ENCODE results near the gene YARS1. TPM values are rescaled to one million over a fixed set of nuclear protein-coding genes. Genes with fewer than 3 reads are reported as not detected.

Gene YARS1
- total and polyA plus RNA-seq, 2 of the 13 experiments (the other 11 are each of a cell fraction or from before 2014, with no cell fraction given) = 50.1 to 113 TPM

DNA sequence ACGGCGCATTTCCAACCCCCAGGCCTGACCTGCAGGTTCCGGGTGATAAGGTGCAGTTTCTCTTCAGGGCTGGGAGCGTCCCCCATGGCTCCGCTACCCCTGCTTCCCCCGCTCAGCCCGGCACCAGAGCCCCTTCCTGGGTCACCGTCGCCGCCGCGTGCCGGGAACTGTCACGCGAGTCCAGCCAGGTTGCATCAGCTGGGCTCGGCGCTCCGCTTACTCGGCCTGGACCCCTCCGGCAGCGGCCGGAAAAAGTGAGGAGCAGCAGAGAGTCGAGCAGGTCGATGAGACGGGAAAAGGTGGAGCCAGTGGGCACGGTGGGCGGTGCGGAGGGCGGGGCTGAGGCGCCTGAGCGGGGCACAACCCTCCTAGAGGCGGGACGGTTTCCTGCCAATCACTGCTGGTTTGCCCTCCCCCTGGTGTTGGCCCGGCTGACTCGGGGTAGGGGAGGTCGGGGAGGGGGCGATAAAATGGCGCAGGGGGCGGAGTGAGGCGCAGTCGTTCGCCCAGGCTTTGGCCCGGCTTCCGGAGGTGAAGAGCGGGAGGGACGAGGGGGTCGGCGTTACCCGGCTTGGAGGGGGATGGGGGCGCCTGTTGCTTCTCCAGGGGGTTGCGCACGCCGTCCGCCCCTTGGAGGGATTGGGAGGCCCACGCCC, at the start of gene YARS1, which contains the start of gene S100PBP (continued):
- TF ChIP-seq ZNF138 (CRISPR knock-in tag; IDR thresholded peaks at IDR 0.05; ENCODE audit: low read depth) (peak; percentile 88), REXO4 (CRISPR knock-in tag; IDR thresholded peaks at IDR 0.05; ENCODE audit: borderline replicate concordance) (no peak), ZNF747 (CRISPR knock-in tag; IDR thresholded peaks at IDR 0.05; ENCODE audit: borderline replicate concordance) (no peak; the same call in 1 of the 2 replicates), MAF1 (CRISPR knock-in tag; IDR thresholded peaks at IDR 0.05; ENCODE audit: borderline replicate concordance) (peak; percentile 92; the same call in 1 of the 2 replicates), ZNF543 (CRISPR knock-in tag; IDR thresholded peaks at IDR 0.05) (peak; percentile 81), EHMT2 (IDR thresholded peaks at IDR 0.05; ENCODE audit: borderline replicate concordance, low read depth, low read length) (no peak), ZFP62 (CRISPR knock-in tag; IDR thresholded peaks at IDR 0.05) (no peak), RXRB (CRISPR knock-in tag; IDR thresholded peaks at IDR 0.05; ENCODE audit: borderline replicate concordance) (peak; percentile 76), KDM3A (CRISPR knock-in tag; IDR thresholded peaks at IDR 0.05; ENCODE audit: low read depth) (peak; percentile 94), SRF (IDR thresholded peaks at IDR 0.05; ENCODE audit: low read depth, low read length) (peak; percentile 98), ZNF235 (CRISPR knock-in tag; IDR thresholded peaks at IDR 0.05; ENCODE audit: borderline replicate concordance) (no peak), HCFC1 (IDR thresholded peaks at IDR 0.05; ENCODE audit: low read depth, low read length) (peak; percentile 79), KMT2A (CRISPR knock-in tag; IDR thresholded peaks at IDR 0.05) (peak; percentile 99), SP1 (IDR thresholded peaks at IDR 0.05) (no peak), SP1 (CRISPR knock-in tag; IDR thresholded peaks at IDR 0.05) (peak; percentile 90), MAFG (CRISPR knock-in tag; IDR thresholded peaks at IDR 0.05) (no peak), ZNF20 (CRISPR knock-in tag; IDR thresholded peaks at IDR 0.05) (no peak), ERF (CRISPR knock-in tag; IDR thresholded peaks at IDR 0.05) (peak; percentile 93), ZZZ3 (CRISPR knock-in tag; IDR thresholded peaks at IDR 0.05; ENCODE audit: borderline replicate concordance) (peak; percentile 92), ZNF883 (CRISPR knock-in tag; IDR thresholded peaks at IDR 0.05; ENCODE audit: not compliant biosample characterization) (peak; percentile 85)
- TF ChIP-seq, protein P1, sequence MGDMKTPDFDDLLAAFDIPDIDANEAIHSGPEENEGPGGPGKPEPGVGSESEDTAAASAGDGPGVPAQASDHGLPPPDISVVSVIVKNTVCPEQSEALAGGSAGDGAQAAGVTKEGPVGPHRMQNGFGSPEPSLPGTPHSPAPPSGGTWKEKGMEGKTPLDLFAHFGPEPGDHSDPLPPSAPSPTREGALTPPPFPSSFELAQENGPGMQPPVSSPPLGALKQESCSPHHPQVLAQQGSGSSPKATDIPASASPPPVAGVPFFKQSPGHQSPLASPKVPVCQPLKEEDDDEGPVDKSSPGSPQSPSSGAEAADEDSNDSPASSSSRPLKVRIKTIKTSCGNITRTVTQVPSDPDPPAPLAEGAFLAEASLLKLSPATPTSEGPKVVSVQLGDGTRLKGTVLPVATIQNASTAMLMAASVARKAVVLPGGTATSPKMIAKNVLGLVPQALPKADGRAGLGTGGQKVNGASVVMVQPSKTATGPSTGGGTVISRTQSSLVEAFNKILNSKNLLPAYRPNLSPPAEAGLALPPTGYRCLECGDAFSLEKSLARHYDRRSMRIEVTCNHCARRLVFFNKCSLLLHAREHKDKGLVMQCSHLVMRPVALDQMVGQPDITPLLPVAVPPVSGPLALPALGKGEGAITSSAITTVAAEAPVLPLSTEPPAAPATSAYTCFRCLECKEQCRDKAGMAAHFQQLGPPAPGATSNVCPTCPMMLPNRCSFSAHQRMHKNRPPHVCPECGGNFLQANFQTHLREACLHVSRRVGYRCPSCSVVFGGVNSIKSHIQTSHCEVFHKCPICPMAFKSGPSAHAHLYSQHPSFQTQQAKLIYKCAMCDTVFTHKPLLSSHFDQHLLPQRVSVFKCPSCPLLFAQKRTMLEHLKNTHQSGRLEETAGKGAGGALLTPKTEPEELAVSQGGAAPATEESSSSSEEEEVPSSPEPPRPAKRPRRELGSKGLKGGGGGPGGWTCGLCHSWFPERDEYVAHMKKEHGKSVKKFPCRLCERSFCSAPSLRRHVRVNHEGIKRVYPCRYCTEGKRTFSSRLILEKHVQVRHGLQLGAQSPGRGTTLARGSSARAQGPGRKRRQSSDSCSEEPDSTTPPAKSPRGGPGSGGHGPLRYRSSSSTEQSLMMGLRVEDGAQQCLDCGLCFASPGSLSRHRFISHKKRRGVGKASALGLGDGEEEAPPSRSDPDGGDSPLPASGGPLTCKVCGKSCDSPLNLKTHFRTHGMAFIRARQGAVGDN (CRISPR knock-in tag; IDR thresholded peaks at IDR 0.05) = peak; percentile 87
- TF ChIP-seq, protein P2, sequence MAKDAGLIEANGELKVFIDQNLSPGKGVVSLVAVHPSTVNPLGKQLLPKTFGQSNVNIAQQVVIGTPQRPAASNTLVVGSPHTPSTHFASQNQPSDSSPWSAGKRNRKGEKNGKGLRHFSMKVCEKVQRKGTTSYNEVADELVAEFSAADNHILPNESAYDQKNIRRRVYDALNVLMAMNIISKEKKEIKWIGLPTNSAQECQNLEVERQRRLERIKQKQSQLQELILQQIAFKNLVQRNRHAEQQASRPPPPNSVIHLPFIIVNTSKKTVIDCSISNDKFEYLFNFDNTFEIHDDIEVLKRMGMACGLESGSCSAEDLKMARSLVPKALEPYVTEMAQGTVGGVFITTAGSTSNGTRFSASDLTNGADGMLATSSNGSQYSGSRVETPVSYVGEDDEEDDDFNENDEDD (CRISPR knock-in tag; IDR thresholded peaks at IDR 0.05; ENCODE audit: borderline replicate concordance) = peak; percentile 87
- TF ChIP-seq, protein P3, sequence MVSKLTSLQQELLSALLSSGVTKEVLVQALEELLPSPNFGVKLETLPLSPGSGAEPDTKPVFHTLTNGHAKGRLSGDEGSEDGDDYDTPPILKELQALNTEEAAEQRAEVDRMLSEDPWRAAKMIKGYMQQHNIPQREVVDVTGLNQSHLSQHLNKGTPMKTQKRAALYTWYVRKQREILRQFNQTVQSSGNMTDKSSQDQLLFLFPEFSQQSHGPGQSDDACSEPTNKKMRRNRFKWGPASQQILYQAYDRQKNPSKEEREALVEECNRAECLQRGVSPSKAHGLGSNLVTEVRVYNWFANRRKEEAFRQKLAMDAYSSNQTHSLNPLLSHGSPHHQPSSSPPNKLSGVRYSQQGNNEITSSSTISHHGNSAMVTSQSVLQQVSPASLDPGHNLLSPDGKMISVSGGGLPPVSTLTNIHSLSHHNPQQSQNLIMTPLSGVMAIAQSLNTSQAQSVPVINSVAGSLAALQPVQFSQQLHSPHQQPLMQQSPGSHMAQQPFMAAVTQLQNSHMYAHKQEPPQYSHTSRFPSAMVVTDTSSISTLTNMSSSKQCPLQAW (CRISPR knock-in tag; IDR thresholded peaks at IDR 0.05) = peak; percentile 88
- TF ChIP-seq, protein P4, sequence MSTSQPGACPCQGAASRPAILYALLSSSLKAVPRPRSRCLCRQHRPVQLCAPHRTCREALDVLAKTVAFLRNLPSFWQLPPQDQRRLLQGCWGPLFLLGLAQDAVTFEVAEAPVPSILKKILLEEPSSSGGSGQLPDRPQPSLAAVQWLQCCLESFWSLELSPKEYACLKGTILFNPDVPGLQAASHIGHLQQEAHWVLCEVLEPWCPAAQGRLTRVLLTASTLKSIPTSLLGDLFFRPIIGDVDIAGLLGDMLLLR (CRISPR knock-in tag; IDR thresholded peaks at IDR 0.05) = peak; percentile 95

Measured in HepG2 (cell line).